NCI-H1417 treated with DMSO at 0.1 percent for 48 hours (cell line): ENCODE results near the gene RNF44.

Experiments used
- DNase-seq: peaks from one replicate; lab custom pipeline; 2025; lab: John Stamatoyannopoulos, UW

The RNF44 gene

DNA sequence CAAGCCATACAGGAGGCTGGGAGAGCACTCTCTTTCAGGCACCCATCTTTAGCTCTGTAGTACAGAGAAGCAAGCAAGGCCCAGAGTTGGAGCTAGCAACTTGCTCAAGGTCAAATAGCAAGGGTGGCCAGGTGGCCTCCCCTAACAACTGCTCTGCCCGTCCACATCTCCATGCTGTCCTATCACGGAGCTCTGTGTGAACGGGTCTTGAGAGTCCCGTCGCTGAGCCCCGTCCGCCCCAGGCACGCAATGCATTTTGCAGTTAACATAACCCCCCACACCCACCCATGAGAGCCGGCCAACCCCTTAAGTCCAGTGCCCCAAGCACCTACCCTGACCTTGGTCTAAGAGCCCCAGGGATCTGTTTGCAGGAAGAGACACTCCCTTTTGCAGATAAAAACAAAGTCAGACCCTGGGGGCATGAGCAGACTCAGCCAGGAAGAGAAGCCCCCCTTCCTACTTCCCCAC lies 1.5 kb downstream of the RNF44 start:
- DNase-seq = no peak

- DNase-seq = no peak
Observed at GRCh38 chr5:176535101-176535663, 2.0 kb downstream of the RNF44 start.

GRCh38 chr5:176534640-176535039 lies 2.6 kb downstream of the RNF44 start:
- DNase-seq = no peak

DNA sequence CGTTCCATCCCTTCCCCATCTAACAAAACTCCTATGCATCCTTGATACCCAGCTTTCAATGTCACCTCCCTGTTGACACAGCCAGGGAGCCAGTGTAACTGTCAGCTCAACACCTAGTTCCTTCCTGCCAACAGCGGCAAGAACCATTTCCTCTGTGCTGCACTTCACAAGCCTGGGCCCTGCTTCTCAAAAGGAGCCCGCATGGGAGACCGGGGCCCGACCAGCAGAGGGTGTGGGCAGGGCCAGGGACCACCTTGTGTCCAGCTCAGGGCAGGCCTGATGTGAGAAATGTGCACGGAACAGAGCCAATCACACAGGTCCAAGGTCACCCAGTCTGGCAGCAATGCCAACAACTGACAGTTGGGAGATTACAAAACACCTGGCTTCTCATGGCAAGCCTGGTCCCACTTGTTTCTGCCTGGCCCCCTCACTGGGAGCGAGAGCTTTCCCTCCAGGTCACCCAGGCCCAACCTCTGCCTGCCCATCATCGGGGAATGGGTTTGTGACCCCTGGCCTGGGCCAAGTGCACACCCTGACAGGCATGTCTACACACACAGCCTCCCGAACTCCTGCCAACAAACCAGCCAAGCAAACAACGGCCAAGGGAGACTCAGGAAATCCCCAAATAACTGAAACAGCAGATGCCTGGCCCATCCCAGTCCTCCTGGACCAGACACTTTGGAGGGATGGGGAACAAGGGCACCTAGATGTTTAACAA lies 3.1 kb downstream of the RNF44 start:
- no peak for DNase-seq

- DNase-seq = no peak
Observed at GRCh38 chr5:176533390-176533789, 3.8 kb downstream of the RNF44 start.

GRCh38 chr5:176532795-176533194 lies 4.4 kb downstream of the RNF44 start:
- DNase-seq = no peak

- DNase-seq = no peak
Observed at GRCh38 chr5:176531902-176532493, 5.2 kb downstream of the RNF44 start.

DNA sequence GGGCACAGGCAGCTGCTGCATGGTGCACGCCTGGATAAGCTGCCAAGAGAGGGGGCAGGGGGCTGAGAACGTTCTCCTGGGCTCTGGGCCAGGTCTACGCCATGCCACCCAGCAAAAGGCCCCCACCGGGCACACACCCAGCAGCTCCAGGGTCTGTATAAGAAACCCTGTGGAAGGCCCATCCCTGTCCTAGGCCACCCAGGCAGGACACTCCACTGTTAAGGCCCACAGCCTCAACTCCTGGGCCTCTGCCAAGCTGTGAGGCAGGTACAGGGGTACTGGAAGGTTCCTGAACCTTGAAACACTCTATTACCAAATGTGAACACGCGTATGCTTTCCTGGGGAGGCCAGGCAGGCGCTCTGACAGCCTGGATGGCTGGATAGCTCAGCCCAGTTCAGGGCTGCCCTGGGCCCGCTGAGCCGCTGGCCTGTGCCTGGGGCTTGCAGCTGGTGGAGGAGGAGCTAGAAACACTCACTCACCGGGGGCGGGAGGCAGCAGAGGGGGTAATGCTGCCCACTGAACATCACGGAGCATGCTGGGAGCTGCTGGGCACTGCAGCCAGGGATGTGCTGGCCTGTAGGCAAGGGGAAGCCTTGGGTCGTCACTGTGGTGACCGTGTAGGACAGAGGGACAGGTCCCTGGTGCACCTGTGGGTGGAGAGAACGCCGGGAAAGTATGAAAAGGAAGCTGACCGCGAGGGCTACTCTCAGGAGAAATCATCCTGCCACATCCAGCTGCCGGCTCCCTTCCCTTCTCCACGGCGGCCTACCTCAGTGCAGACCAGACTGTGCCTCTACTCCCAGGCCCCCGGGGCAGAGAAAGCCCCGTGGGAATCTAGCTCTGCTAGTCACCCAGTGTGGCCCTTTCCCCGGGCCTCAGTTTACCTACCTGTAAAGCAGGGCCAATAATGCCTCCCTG lies 6.0 kb downstream of the RNF44 start:
- no peak for DNase-seq

- DNase-seq = no peak
Observed at GRCh38 chr5:176530393-176530982, 6.7 kb downstream of the RNF44 start.

- no peak for DNase-seq
Observed at GRCh38 chr5:176529741-176530141, 7.5 kb downstream of the RNF44 start.

GRCh38 chr5:176529116-176529740 lies 8.0 kb downstream of the RNF44 start:
- no peak for DNase-seq

DNA sequence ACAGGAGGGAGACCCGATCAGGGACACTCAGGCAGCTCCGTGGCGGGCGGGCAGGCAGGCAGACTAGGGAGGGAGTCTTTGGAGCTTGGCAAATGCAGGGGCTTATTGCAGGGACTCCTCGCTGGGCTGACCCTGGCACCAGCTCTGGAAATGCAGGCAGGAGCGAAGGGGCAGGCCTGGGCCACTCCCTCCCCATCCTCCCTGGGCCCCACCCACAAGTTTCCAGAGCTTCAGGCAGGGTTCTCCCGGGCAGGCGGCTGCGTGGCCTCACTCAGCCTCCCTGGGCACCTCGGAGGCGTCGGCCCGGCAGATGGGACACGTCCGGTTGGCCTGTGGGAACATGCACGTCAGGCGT lies 8.5 kb downstream of the RNF44 start:
- DNase-seq = no peak

GRCh38 chr5:176528301-176528700 lies 8.9 kb downstream of the RNF44 start:
- no peak for DNase-seq

- DNase-seq = no peak
Observed at GRCh38 chr5:176527246-176528222, 9.7 kb downstream of the RNF44 start.

DNA sequence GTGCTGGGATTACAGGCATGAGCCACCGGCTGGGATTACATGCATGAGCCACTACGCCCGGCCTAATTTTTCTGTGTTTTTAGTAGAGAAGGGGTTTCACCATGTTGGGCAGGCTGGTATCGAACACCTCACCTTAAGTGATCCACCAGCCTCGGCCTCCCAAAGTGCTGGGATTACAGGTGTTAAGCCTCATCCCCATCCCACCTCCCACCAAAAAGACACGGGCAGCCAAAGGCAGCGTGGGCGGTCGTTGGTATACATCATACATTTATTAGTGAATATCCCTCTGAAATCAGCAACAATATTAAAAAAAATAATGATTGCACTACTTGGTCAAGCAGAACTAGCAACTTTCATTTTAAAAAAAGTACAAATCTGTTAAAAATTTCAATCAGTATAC lies 10.7 kb downstream of the RNF44 start:
- no peak for DNase-seq

DNA sequence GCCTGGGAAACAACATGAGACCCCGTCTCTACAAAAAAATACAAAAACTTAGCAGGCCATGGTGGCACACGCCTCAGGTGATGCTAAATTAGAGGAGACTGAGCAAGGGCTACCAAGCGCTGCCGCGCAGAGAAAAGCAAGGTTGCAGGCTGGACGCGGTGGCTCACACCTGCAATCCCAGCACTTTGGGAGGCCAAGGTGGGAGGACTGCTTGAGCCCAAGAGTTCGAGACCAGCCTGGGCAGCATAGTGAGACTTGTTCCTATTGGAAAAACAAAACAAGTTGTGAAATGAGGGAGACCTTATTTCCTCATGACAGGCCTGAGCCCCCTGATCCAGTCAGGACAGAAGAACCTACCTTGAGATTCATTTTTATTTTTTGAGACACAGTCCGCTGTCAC lies 11.5 kb downstream of the RNF44 start:
- DNase-seq = no peak

DNA sequence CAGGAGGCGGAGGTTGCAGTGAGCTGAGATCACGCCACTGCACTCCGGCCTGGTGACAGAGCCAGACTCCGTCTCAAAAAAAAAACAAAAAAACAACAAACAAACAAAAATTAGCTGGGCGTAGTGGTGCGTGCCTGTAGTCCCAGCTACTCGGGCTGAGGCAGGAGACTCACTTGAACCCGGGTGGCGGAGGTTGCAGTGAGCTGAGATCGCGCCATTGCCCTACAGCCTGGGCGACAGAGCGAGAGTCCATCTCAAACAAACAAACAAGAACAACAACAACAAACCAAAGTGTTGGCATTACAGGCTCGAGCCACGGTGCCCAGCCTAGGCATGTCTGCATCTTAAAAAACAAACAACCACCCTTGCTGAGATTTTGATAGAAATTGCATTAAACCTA lies 12.2 kb downstream of the RNF44 start:
- no peak for DNase-seq

DNA sequence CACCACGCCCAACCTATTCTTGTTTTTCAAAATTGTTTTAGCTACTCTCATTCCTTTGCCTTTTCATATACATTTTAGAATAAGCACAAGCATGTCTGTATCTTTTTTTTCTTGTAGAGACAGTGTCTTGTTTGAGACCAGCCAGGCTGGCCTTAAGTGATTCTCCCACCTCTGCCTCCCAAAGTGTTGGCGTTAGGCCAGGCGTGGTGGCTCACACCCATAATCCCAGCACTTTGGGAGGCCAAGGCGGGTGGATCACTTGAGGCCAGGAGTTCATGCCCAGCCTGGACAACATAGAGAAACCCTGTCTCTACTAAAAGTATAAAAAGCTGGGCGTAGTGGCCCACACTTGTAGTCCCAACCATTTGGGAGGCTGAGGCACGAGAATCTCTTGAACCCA lies 13.1 kb downstream of the RNF44 start:
- DNase-seq = no peak

DNA sequence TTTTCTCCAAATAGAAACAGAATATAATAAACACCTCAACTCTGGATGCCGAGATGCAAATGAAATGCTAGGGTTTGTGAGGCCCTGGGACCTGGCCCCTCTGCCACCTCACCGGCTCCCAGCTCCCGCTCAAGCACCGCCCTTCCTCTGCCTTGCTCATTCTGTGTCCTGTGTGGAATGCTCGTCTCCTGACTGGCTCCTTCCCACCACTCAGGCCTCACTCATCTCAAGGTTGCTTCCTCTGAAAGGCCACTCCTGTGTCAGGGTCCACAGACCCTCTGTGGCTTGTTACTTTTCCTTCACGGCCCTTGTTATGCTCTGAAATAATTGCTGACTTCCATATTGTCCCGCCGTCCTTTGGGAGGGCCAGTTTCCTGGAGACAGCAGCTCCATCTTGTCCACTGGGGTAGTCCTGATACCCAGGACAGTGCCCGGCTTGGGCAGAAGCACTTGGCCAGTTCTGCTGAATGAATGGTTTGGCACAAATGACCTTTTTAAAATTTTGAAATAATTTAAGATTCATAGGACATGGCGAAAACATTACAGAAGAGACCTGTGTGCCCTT lies 15.4 kb downstream of the RNF44 start:
- no peak for DNase-seq

- DNase-seq = no peak
Observed at GRCh38 chr5:176521286-176521685, 15.9 kb downstream of the RNF44 start.
